HUES48 (cell line): ENCODE results near the gene DTX1.
"Not testable (repeated sequence)": the region's sequence is repeated elsewhere in the genome, so short reads cannot be mapped to it uniquely, and the experiment has no call there.

ENCODE experiments used
- H3K27ac ChIP-seq: one replicate; pipeline ENCODE4 v1.7.0; 2013; ENCODE audit warnings: low read depth, low read length, inconsistent platforms
- H3K27me3 ChIP-seq: 2 replicates; pipeline ENCODE4 v1.6.1; 2013; ENCODE audit warnings: mild to moderate bottlenecking, low read length; ENCODE audit not compliant: control insufficient read depth, insufficient read depth
- H3K36me3 ChIP-seq: 2 replicates; pipeline ENCODE4 v1.6.1; 2013; ENCODE audit warnings: low read length; ENCODE audit not compliant: control insufficient read depth, insufficient read depth
- H3K4me1 ChIP-seq: 2 replicates; pipeline ENCODE4 v1.6.1; 2013; ENCODE audit warnings: mild to moderate bottlenecking, low read length; ENCODE audit not compliant: control insufficient read depth, insufficient read depth
- H3K4me3 ChIP-seq: 2 replicates; pipeline ENCODE4 v1.5.1; 2013; ENCODE audit warnings: mild to moderate bottlenecking, low read depth, low read length
- H3K9ac ChIP-seq: 2 replicates; pipeline ENCODE4 v1.6.1; 2013; ENCODE audit warnings: mild to moderate bottlenecking, low read depth, low read length, moderate library complexity
- H3K9me3 ChIP-seq: 2 replicates; pipeline ENCODE4 v1.6.1; 2013; ENCODE audit warnings: low read length; ENCODE audit not compliant: control insufficient read depth, insufficient read depth

DTX1 gene

GRCh38 chr12:113108308-113108707 lies 51.8 kb downstream of the DTX1 start:
- Histone ChIP-seq H3K36me3 (no peaks in the 10 kb centered on the region), H3K27me3 (no peaks in the 10 kb centered on the region), H3K9me3 (no peaks in the 10 kb centered on the region), H3K4me1 (no peaks in the 10 kb centered on the region), H3K4me3 (no peak overlapping the region), H3K9ac (no peak overlapping the region), H3K27ac (no peak overlapping the region)

- no peaks in the 10 kb centered on the region for H3K9me3 ChIP-seq
- no peak overlapping the region for H3K4me3 ChIP-seq
- H3K36me3 ChIP-seq: no peaks in the 10 kb centered on the region
- no peaks in the 10 kb centered on the region for H3K27me3 ChIP-seq
- H3K27ac ChIP-seq: no peak overlapping the region
- H3K9ac ChIP-seq: no peak overlapping the region
- no peaks in the 10 kb centered on the region for H3K4me1 ChIP-seq
Observed at GRCh38 chr12:113109360-113109759, 52.8 kb downstream of the DTX1 start.

- no peak overlapping the region for H3K27ac ChIP-seq
- H3K9ac ChIP-seq: no peak overlapping the region
- H3K27me3 ChIP-seq: no peaks in the 10 kb centered on the region
- no peaks in the 10 kb centered on the region for H3K4me1 ChIP-seq
- no peaks in the 10 kb centered on the region for H3K36me3 ChIP-seq
- no peaks in the 10 kb centered on the region for H3K9me3 ChIP-seq
- no peak overlapping the region for H3K4me3 ChIP-seq
Observed at GRCh38 chr12:113109872-113110599, 53.5 kb downstream of the DTX1 start.

GRCh38 chr12:113111247-113111646 lies 54.7 kb downstream of the DTX1 start:
- no peak overlapping the region for H3K4me3 ChIP-seq
- H3K9me3 ChIP-seq: no peaks in the 10 kb centered on the region
- H3K27ac ChIP-seq: no peak overlapping the region
- H3K27me3 ChIP-seq: no peaks in the 10 kb centered on the region
- no peak overlapping the region for H3K9ac ChIP-seq
- no peaks in the 10 kb centered on the region for H3K4me1 ChIP-seq
- H3K36me3 ChIP-seq: no peaks in the 10 kb centered on the region

GRCh38 chr12:113112043-113112899 lies 55.7 kb downstream of the DTX1 start:
- H3K4me1 ChIP-seq: no peaks in the 10 kb centered on the region
- no peak overlapping the region for H3K4me3 ChIP-seq
- no peaks in the 10 kb centered on the region for H3K9me3 ChIP-seq
- H3K36me3 ChIP-seq: no peaks in the 10 kb centered on the region
- H3K27me3 ChIP-seq: no peaks in the 10 kb centered on the region
- no peak overlapping the region for H3K27ac ChIP-seq
- H3K9ac ChIP-seq: no peak overlapping the region

GRCh38 chr12:113113397-113113796 lies 56.9 kb downstream of the DTX1 start:
- Histone ChIP-seq H3K27ac (no peak overlapping the region), H3K4me3 (no peak overlapping the region), H3K9me3 (no peaks in the 10 kb centered on the region), H3K4me1 (no peaks in the 10 kb centered on the region), H3K27me3 (no peaks in the 10 kb centered on the region), H3K9ac (no peak overlapping the region), H3K36me3 (no peaks in the 10 kb centered on the region)

GRCh38 chr12:113114447-113115178 lies 58.1 kb downstream of the DTX1 start:
- Histone ChIP-seq H3K4me3 (no peak overlapping the region), H3K27ac (no peak overlapping the region), H3K9ac (no peak overlapping the region), H3K9me3 (no peaks in the 10 kb centered on the region), H3K36me3 (no peaks in the 10 kb centered on the region), H3K27me3 (no peaks in the 10 kb centered on the region), H3K4me1 (no peaks in the 10 kb centered on the region)

- H3K9ac ChIP-seq: no peak overlapping the region
- no peaks in the 10 kb centered on the region for H3K36me3 ChIP-seq
- H3K4me3 ChIP-seq: no peak overlapping the region
Observed at GRCh38 chr12:113115455-113116126, 59.1 kb downstream of the DTX1 start.

GRCh38 chr12:113116875-113117274 lies 60.3 kb downstream of the DTX1 start:
- H3K9me3 ChIP-seq: no peaks in the 10 kb centered on the region
- no peak overlapping the region for H3K4me3 ChIP-seq
- H3K27me3 ChIP-seq: no peaks in the 10 kb centered on the region
- no peaks in the 10 kb centered on the region for H3K4me1 ChIP-seq
- H3K9ac ChIP-seq: no peak overlapping the region
- H3K27ac ChIP-seq: no peak overlapping the region
- no peaks in the 10 kb centered on the region for H3K36me3 ChIP-seq

More at GRCh38 chr12:113115455-113116126, 59.1 kb downstream of the DTX1 start:
- Histone ChIP-seq H3K27ac (no peak overlapping the region), H3K9me3 (no peaks in the 10 kb centered on the region), H3K27me3 (no peaks in the 10 kb centered on the region), H3K4me1 (no peaks in the 10 kb centered on the region)

GRCh38 chr12:113117684-113118083 lies 61.2 kb downstream of the DTX1 start:
- H3K9ac ChIP-seq, H3K27me3 ChIP-seq, H3K4me3 ChIP-seq, H3K27ac ChIP-seq, H3K36me3 ChIP-seq, H3K9me3 ChIP-seq, H3K4me1 ChIP-seq: not testable (repeated sequence)
